Osteocyte (in vitro differentiated cells): ENCODE data around the gene PPM1H. TPM values are rescaled to one million over a fixed set of nuclear protein-coding genes. Genes with fewer than 3 reads are reported as not detected.

Source experiments
- DNase-seq: peaks from one replicate; pipeline ENCODE4 v3.0.0; 2021; ENCODE audit warnings: mixed read lengths; ENCODE audit not compliant: unreplicated experiment; ENCODE audit errors: extremely low spot score
- H3K27ac Mint-ChIP-seq: one replicate; pipeline ENCODE4 v1.8.0; 2021; ENCODE audit warnings: mild to moderate bottlenecking, mixed read lengths; ENCODE audit not compliant: unreplicated experiment
- H3K27me3 Mint-ChIP-seq: one replicate; pipeline ENCODE4 v1.8.0; 2021; ENCODE audit warnings: mixed read lengths; ENCODE audit not compliant: unreplicated experiment
- H3K36me3 Mint-ChIP-seq: one replicate; pipeline ENCODE4 v1.8.0; 2021; ENCODE audit warnings: mixed read lengths; ENCODE audit not compliant: unreplicated experiment
- H3K4me1 Mint-ChIP-seq: one replicate; pipeline ENCODE4 v1.8.0; 2021; ENCODE audit warnings: mixed read lengths; ENCODE audit not compliant: unreplicated experiment
- H3K4me3 Mint-ChIP-seq: one replicate; pipeline ENCODE4 v1.8.0; 2021; ENCODE audit warnings: mild to moderate bottlenecking, moderate library complexity, mixed read lengths; ENCODE audit not compliant: unreplicated experiment
- H3K9me3 Mint-ChIP-seq: one replicate; pipeline ENCODE4 v1.8.0; 2021; ENCODE audit warnings: mixed read lengths; ENCODE audit not compliant: unreplicated experiment
- total RNA-seq: library from RNA; stranded (reverse); gene quantifications from 2 replicates; pipeline ENCODE4 v1.2.1, GENCODE V29; 2021
- TF ChIP-seq, protein P1 (sequence below): fragments of 200-600 bp; sonication (generic); IDR thresholded peaks from 2 replicates; pipeline ENCODE4 v1.5.0; 2021; ENCODE audit warnings: antibody characterized with exemption, mild to moderate bottlenecking, moderate library complexity

PPM1H gene
- total RNA-seq, 1 donor from 2014 or later = 60.8 TPM

DNA sequence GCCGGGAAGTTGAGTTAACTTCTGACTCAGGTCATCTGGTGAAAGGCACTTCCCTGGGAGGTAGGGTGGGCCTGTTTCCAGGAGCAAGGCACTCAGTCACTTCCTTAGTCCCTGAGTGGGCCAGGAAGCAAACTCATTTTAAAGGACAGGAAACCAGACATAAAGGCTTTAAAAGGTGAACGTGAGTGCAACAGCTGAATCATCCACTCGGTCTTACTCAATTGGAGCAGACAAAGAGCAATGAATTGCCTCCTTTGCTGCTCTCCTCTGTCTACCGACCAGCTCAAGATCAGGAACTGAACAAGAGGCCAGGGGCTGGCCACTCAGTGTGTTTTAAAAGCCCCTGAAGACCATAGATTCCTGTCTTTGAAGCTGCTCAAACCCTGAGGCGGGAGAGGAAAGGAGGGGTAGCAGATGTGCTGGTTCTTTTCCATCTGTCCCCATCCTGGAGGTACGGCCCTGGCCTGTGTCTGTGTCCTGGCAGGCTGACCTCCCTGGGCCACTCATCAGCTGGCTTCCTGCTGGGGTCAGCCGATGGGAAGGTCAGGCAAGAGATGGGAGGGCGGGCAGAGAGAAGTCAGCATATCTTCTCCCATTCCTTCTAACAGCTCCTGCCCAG, 148.9 kb downstream of the PPM1H start:
- H3K27ac Mint-ChIP-seq = peak overlapping the region; percentile 85
- H3K36me3 Mint-ChIP-seq = peaks cover 33% of the 10 kb centered on the region
- no peak overlapping the region for H3K4me3 Mint-ChIP-seq
- TF ChIP-seq, protein P1, sequence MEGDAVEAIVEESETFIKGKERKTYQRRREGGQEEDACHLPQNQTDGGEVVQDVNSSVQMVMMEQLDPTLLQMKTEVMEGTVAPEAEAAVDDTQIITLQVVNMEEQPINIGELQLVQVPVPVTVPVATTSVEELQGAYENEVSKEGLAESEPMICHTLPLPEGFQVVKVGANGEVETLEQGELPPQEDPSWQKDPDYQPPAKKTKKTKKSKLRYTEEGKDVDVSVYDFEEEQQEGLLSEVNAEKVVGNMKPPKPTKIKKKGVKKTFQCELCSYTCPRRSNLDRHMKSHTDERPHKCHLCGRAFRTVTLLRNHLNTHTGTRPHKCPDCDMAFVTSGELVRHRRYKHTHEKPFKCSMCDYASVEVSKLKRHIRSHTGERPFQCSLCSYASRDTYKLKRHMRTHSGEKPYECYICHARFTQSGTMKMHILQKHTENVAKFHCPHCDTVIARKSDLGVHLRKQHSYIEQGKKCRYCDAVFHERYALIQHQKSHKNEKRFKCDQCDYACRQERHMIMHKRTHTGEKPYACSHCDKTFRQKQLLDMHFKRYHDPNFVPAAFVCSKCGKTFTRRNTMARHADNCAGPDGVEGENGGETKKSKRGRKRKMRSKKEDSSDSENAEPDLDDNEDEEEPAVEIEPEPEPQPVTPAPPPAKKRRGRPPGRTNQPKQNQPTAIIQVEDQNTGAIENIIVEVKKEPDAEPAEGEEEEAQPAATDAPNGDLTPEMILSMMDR = no peak
- no peak for DNase-seq
- H3K27me3 Mint-ChIP-seq = no peaks in the 10 kb centered on the region
- H3K9me3 Mint-ChIP-seq = no peaks in the 10 kb centered on the region
- H3K4me1 Mint-ChIP-seq = peaks cover 24% of the 10 kb centered on the region

DNA sequence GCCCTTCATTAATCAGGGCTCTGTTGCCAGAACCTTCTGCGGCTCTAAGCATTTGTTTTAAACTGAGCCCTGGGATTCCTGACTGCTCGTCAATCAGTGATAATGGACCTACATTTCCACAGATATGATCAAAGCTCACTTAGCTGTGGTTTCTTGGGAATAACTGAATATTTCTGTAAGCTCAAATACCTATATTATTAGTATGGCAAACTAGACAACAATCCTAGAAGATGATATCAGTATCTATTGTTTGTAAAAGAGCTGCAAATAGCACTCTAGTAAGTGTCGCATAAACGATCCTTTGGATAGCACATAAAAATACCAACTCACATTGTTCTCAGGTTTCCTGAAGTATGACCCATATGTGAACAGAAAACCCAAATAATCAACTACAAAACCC, 150.4 kb downstream of the PPM1H start:
- no peak overlapping the region for H3K4me3 Mint-ChIP-seq
- TF ChIP-seq, protein P1 = no peak
- no peak overlapping the region for H3K27ac Mint-ChIP-seq
- no peak for DNase-seq
- H3K27me3 Mint-ChIP-seq = no peaks in the 10 kb centered on the region
- H3K9me3 Mint-ChIP-seq = no peaks in the 10 kb centered on the region
- H3K4me1 Mint-ChIP-seq = peaks cover 23% of the 10 kb centered on the region
- H3K36me3 Mint-ChIP-seq = peaks cover 29% of the 10 kb centered on the region

DNA sequence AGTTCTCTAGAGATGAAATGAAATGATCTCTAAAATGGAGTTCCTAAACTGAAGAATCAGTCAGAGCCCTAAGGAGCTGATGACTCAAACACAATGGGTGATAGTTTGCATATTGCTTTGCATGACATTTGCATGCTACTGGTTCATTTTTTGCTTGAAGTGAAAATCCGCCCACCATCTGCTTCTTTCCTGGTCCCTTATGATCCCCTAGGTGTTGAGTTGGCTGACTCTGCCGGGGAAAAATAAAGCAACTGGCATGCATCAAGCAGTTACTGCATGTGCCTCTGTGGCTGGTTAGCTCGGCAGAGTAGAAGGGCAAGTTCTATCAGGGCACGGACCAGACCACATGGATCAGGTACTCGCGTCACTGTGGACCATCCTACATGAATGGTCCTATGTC, 151.1 kb downstream of the PPM1H start:
- H3K4me1 Mint-ChIP-seq = peaks cover 23% of the 10 kb centered on the region
- DNase-seq = no peak
- H3K27me3 Mint-ChIP-seq = no peaks in the 10 kb centered on the region
- H3K27ac Mint-ChIP-seq = no peak overlapping the region
- H3K9me3 Mint-ChIP-seq = no peaks in the 10 kb centered on the region
- H3K36me3 Mint-ChIP-seq = peaks cover 28% of the 10 kb centered on the region
- no peak overlapping the region for H3K4me3 Mint-ChIP-seq
- TF ChIP-seq, protein P1 = no peak

DNA sequence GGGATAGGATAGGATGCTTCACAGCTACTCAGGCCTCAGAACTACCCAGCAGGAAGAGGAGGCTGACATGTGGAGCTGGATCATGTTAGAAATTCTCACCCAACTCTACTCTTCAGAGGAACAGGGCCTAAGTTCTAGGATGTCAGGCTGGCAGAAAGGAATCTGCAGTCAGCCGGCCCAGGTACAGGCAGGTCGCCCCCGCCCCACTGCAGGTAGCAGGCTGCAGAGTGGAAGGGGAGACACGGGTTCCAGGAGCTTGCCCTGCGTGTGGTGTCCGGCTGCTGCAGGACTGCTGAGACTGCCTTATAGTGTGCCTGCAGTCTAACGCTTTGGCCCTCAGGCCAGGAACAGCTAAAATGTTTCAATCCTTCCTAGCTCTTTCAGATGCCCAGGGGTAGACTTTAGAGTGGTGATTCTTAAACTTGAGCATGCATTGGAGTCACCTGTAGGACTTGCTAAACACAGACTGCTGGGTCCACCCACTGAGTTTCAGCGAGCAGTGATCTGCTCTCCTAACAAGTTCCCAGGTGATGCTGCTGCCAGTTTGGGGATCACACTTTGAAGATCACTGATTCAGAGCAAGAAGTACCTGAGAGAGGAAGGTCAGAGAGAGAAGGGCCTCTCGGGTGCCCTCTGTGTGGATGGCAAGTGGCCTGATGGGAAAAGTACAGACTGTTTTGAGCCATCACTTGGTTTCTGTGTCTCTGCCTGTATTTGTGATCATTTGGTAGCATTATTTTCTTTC, 153.6 kb downstream of the PPM1H start:
- Mint-ChIP-seq H3K4me3 (no peak overlapping the region), H3K27me3 (no peaks in the 10 kb centered on the region), H3K4me1 (peaks cover 11% of the 10 kb centered on the region), H3K9me3 (no peaks in the 10 kb centered on the region), H3K36me3 (peaks cover 18% of the 10 kb centered on the region), H3K27ac (no peak overlapping the region)
- no peak for DNase-seq
- TF ChIP-seq, protein P1 = no peak

DNA sequence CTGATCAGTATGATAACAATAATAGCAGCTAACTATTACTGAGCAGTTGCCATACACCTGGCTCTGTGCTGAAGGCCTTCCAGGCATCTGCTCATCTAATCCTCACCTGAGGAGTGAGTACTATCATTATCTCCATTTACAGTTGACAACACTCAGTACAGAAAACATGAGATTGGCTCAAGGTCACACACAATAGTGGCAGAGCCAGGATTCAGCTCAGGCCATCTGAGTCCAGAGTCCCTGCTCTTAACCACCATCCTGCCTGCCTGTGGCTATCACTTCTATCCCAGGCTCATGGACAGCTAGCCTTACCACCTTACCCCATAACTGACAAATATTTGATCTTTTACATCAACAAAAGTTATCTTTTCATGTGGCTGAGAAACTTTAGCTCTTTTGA, 155.5 kb downstream of the PPM1H start:
- no peaks in the 10 kb centered on the region for H3K27me3 Mint-ChIP-seq
- H3K36me3 Mint-ChIP-seq = peaks cover 19% of the 10 kb centered on the region
- no peaks in the 10 kb centered on the region for H3K4me1 Mint-ChIP-seq
- TF ChIP-seq, protein P1 = no peak
- no peak overlapping the region for H3K4me3 Mint-ChIP-seq
- H3K9me3 Mint-ChIP-seq = no peaks in the 10 kb centered on the region
- DNase-seq = no peak
- H3K27ac Mint-ChIP-seq = no peak overlapping the region
